Measurements from ENCODE around the gene CFAP77. TPM values are rescaled to one million over a fixed set of nuclear protein-coding genes. Genes with fewer than 3 reads are reported as not detected.
A peak's percentile ranks its signal among the peaks of the same experiment; 100 is the strongest.

CFAP77 gene
- total and polyA plus RNA-seq, 7 donors: not detected

GRCh38 chr9:132577119-132577518 lies 167.1 kb downstream of the CFAP77 start:
- Histone ChIP-seq H3K4me3 (no peak overlapping the region), H3K4me1 (peaks cover 0 to 20% (median 5%) of the 10 kb centered on the region in 4 donors), H3K9me3 (no peaks in the 10 kb centered on the region), H3K27ac (no peak overlapping the region), H3K27me3 (peaks cover 34 to 97% (median 58%) of the 10 kb centered on the region in 3 donors), H3K36me3 (no peaks in the 10 kb centered on the region)
- intact Hi-C loops (cut with DNase I): loop anchor here (5.0 kb wide), 1 partner anchor 165 kb away; the partner anchor contains the start of gene CFAP77
- no peak for DNase-seq
- TF ChIP-seq EP300 (IDR thresholded peaks at IDR 0.05) (no peak), POLR2A (IDR thresholded peaks at IDR 0.05) (no peak), CTCF (IDR thresholded peaks at IDR 0.05) (no peak), POLR2AphosphoS5 (IDR thresholded peaks at IDR 0.05) (no peak)

GRCh38 chr9:132578367-132578932 lies 168.4 kb downstream of the CFAP77 start:
- peaks cover 46 to 99% (median 72%) of the 10 kb centered on the region in 3 donors for H3K27me3 ChIP-seq
- 36 to 42% methylated on average over 7 of the region's 7 CpGs for WGBS, 2 donors
- intact Hi-C loops (cut with DNase I): loop anchor here (5.0 kb wide), 1 partner anchor 166 kb away; the partner anchor contains the start of gene CFAP77

GRCh38 chr9:132579427-132579798 lies 169.4 kb downstream of the CFAP77 start:
- no peak overlapping the region for H3K27ac ChIP-seq
- 11 to 16% methylated on average over 15 of the region's 15 CpGs for WGBS, 2 donors
- TF ChIP-seq POLR2A (IDR thresholded peaks at IDR 0.05) (no peak), CTCF (IDR thresholded peaks at IDR 0.05) (no peak), EP300 (IDR thresholded peaks at IDR 0.05) (no peak), POLR2AphosphoS5 (IDR thresholded peaks at IDR 0.05) (no peak)
- H3K27me3 ChIP-seq: peaks cover 55 to 99% (median 81%) of the 10 kb centered on the region in 3 donors
- no peak overlapping the region for H3K4me3 ChIP-seq
- intact Hi-C loops (cut with DNase I): loop anchor here (5.0 kb wide), 1 partner anchor 167 kb away; the partner anchor contains the start of gene CFAP77
- DNase-seq: no peak
- peaks cover 0 to 24% (median 7%) of the 10 kb centered on the region in 4 donors for H3K4me1 ChIP-seq
- H3K36me3 ChIP-seq: no peaks in the 10 kb centered on the region
- no peaks in the 10 kb centered on the region for H3K9me3 ChIP-seq

More at GRCh38 chr9:132578367-132578932, 168.4 kb downstream of the CFAP77 start:
- peaks cover 0 to 24% (median 7%) of the 10 kb centered on the region in 4 donors for H3K4me1 ChIP-seq
- H3K27ac ChIP-seq: no peak overlapping the region
- H3K4me3 ChIP-seq: no peak overlapping the region
- H3K9me3 ChIP-seq: no peaks in the 10 kb centered on the region
- TF ChIP-seq EP300 (IDR thresholded peaks at IDR 0.05) (no peak), POLR2AphosphoS5 (IDR thresholded peaks at IDR 0.05) (no peak), POLR2A (IDR thresholded peaks at IDR 0.05) (no peak), CTCF (IDR thresholded peaks at IDR 0.05) (no peak)
- H3K36me3 ChIP-seq: no peaks in the 10 kb centered on the region
- no peak for DNase-seq

- no peak for DNase-seq
- H3K27ac ChIP-seq: no peak within 1 kb of the TSS
- peak within 1 kb of the TSS in 3 of 4 donors; percentile 8 to 38 (median 20) for H3K4me3 ChIP-seq
- H3K36me3 ChIP-seq: no peaks in the 10 kb centered on the region
- WGBS, 2 donors: 8 to 12% methylated on average over 36 of the region's 36 CpGs
- peaks cover 0 to 32% (median 11%) of the 10 kb centered on the region in 4 donors for H3K4me1 ChIP-seq
- peaks cover 77 to 99% (median 95%) of the 10 kb centered on the region in 3 donors for H3K27me3 ChIP-seq
- intact Hi-C loops (cut with DNase I): no loop called here
- TF ChIP-seq POLR2A (IDR thresholded peaks at IDR 0.05): no peak
- no peak for TF ChIP-seq CTCF (IDR thresholded peaks at IDR 0.05)
- TF ChIP-seq EP300 (IDR thresholded peaks at IDR 0.05): no peak
- no peaks in the 10 kb centered on the region for H3K9me3 ChIP-seq
These were observed 172.3 kb downstream of the CFAP77 start, which contains the start of gene BARHL1 for GRCh38 chr9:132582276-132582785. BARHL1 (plus strand) TSS chr9:132582606; CDS start chr9:132582798, 192 bp downstream.

All from sigmoid colon (tissue), 7 donors.